D721Med (cell line): ENCODE data around the gene GNA15.

Experiments used
- DNase-seq: peaks from one replicate; pipeline ENCODE4 v3.0.0; 2011; ENCODE audit warnings: low spot score; ENCODE audit not compliant: insufficient read length
- FAIRE-seq: peaks from 2 replicates; lab custom pipeline; 2011; peaks lifted over from hg19 to GRCh38; lab: Jason Lieb, UNC
- TF ChIP-seq, protein P1 (sequence below): IDR thresholded peaks from 2 replicates; pipeline ENCODE4 v1.5.1; 2012; ENCODE audit warnings: mild to moderate bottlenecking, control low read depth; ENCODE audit not compliant: insufficient read depth; ENCODE audit errors: missing control alignments

GNA15 gene

GRCh38 chr19:3108775-3109174, 27.1 kb upstream of the GNA15 start:
- TF ChIP-seq, protein P1, sequence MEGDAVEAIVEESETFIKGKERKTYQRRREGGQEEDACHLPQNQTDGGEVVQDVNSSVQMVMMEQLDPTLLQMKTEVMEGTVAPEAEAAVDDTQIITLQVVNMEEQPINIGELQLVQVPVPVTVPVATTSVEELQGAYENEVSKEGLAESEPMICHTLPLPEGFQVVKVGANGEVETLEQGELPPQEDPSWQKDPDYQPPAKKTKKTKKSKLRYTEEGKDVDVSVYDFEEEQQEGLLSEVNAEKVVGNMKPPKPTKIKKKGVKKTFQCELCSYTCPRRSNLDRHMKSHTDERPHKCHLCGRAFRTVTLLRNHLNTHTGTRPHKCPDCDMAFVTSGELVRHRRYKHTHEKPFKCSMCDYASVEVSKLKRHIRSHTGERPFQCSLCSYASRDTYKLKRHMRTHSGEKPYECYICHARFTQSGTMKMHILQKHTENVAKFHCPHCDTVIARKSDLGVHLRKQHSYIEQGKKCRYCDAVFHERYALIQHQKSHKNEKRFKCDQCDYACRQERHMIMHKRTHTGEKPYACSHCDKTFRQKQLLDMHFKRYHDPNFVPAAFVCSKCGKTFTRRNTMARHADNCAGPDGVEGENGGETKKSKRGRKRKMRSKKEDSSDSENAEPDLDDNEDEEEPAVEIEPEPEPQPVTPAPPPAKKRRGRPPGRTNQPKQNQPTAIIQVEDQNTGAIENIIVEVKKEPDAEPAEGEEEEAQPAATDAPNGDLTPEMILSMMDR = peak; percentile 77
- peak; percentile 66 for DNase-seq
- no peak for FAIRE-seq

DNA sequence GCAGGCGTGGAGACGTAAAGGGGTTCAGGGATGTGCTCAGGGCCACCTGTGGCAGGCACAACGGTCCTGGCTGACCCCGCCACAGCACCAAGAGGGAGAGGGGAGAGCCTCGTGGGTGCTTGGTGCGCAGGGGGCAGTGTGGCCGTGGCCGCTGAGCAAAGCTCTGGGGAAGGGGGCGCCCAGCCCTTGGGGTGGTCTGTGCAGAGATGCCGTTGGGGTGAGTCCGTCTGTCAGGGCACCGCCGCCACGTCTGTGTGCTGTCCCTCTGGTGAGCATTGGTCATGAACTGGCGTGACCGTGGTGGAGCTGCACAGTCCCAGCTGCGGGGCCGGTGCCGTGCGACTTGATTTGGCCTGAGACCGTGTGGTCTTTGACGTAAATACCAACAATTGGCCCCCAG, 26.3 kb upstream of the GNA15 start:
- DNase-seq = no peak
- FAIRE-seq = no peak
- TF ChIP-seq, protein P1 = no peak

- TF ChIP-seq, protein P1 = no peak
- FAIRE-seq = no peak
- DNase-seq = no peak
These were observed 25.6 kb upstream of the GNA15 start for GRCh38 chr19:3110126-3110825.

DNA sequence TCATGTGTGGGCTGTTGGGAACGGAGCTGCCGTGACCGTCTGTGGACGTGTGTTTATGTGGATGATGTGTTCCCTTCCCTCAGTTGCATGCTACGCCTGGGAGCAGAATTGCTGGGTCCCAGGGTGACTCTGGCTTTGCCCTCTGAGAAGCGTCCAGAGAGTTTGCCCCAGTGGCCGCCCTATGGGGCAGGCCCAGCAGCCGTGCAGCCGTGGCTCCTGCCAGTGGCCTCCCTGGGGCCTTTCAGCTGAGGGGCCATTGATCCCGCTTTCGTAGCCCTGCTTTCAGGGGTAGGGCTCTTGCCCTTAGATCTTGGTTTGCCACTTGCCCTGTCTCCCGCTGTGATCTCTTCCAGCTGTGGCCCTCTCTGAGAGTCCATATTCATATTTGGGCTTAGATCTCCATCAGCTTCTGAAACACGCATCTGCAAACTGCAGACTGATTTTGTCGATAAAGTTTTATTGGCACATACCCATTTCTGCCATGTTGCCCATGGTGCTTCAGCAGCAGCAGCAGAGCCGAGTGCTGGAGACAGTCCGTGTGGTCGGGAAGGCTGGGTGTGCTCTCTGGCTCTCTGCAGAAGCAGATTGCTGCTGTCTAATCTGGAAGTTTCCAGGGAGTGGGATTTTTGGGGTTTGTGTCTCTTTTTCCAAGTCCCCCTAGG, 24.1 kb upstream of the GNA15 start:
- DNase-seq = no peak
- TF ChIP-seq, protein P1 = no peak
- no peak for FAIRE-seq

DNA sequence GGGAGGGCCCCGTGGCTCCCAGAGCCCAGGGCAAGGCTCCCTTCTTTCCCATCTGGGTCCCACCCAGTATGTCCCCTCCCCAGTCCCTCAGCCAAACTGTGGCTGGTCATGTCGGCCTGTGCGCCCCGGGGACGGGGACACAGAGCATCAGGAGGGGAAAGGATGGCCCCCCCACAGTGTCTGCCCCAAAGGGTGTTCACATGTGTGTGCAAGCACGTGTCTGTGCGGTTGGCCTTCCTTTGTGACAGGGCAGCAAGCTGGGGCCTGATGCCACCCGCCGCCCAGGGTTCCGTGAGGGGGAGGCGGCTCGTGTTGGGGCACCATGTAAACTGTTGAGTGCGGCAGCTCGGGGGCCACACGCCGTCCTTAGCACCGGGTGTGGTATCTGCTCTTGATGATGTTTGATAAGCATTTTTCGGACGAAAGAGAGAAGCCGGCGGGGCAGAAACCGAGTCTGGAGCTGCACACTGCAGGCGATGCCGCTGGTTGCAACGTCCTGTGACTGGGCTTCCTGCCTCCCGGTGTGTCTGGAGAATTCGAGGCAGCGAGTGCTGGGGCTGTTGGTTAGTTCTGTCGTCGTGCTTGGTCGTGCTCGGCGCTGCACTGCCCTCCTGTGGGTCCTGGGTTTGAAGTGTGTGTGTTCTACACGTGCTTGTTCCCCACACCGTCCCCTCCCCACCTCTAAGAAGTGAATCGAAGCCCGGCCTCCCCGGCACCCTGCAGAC, 23.3 kb upstream of the GNA15 start:
- TF ChIP-seq, protein P1 = no peak
- no peak for FAIRE-seq
- no peak for DNase-seq

DNA sequence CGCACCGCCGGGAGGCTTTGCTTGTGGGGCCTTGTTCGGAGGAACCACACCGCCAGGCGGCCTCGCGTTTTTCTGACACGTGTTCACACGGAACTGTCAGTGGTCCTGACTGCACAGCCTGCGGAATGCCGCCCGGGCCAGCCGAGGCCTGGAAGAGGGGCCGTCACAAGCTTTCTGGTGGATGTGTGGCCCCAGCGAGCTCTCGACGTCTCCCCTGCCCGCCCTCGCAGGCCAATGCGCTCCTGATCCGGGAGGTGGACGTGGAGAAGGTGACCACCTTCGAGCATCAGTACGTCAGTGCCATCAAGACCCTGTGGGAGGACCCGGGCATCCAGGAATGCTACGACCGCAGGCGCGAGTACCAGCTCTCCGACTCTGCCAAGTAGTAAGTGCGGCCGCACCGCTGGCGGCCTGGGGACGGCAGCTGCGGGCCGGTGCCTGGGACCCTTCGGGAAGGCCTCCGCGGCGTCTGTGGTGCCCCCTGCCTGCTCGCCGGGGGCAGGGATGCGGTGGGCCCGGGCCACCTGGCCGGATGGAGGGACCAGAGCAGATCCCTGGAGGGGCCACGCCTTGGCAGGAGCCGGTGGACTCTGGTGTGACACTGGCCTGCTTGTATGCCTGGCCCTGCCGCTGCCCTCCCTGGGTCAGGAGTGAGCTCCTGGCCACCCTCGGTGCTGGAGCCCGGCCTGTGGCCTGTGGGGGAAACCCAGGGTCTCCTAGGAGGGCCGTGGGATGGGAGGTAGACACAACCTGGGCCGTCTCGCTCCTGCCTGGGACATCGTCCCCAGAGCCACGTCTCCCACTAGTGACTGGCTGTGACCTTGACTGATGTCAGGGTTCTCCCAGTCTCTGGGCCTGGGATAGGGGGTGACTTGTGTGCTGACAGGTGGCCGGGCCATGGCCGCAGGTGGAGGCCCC, 22.5 kb upstream of the GNA15 start:
- no peak for FAIRE-seq
- TF ChIP-seq, protein P1 = no peak
- DNase-seq = no peak
